GM12878 (cell line): Measurements from ENCODE around the gene BRAF. TPM values are rescaled to one million over a fixed set of nuclear protein-coding genes. Genes with fewer than 3 reads are reported as not detected.
"Not testable (repeated sequence)": the region's sequence is repeated elsewhere in the genome, so short reads cannot be mapped to it uniquely, and the experiment has no call there.

Source experiments
- ATAC-seq: fragments of 200-7000 bp; cut with Tn5 transposase; 3 replicates; pipeline ENCODE4 v1.9.1; 2020; ENCODE audit warnings: mild to moderate bottlenecking, moderate library complexity
- BruUV-seq: library from RNA; stranded (reverse); fragments of 400-500 nt; replicated peaks from 2 replicates; lab custom pipeline; 2021; lab: Mats Ljungman, UMichigan
- CTCF ChIA-PET: fragments of 300-600 bp; sonication (Branson Sonifier 250); formaldehyde crosslinking; extraction: SDS; loops from one replicate; lab custom pipeline; 2021; ENCODE audit warnings: inconsistent platforms; lab: Yijun Ruan, JAX
- POLR2A ChIA-PET: fragments of 350-600 bp; formaldehyde crosslinking; extraction: SDS; loops from one replicate; lab custom pipeline; 2021; ENCODE audit warnings: inconsistent platforms; lab: Charles Lee
- RAD21 ChIA-PET: fragments of 300-600 bp; sonication (Branson Sonifier 250); formaldehyde crosslinking; loops from one replicate; lab custom pipeline; 2023; ENCODE audit warnings: antibody characterized with exemption; ENCODE audit not compliant: unreplicated experiment; lab: Charles Lee
- SMC1A ChIA-PET: fragments of 300-600 bp; sonication (Branson Sonifier 250); formaldehyde crosslinking; loops from one replicate; lab custom pipeline; 2023; ENCODE audit not compliant: unreplicated experiment, uncharacterized antibody; lab: Charles Lee
- DNase-seq: peaks from one replicate; pipeline ENCODE4 v3.0.0-alpha.2; 2011; ENCODE audit warnings: low read depth, low spot score
- FAIRE-seq: peaks from 3 replicates; lab custom pipeline; 2011; peaks lifted over from hg19 to GRCh38; lab: Jason Lieb, UNC
- H2AFZ ChIP-seq: 2 replicates; pipeline ENCODE4 v1.6.0; 2011; ENCODE audit warnings: low read depth, low read length, control low read depth; ENCODE audit not compliant: control insufficient read depth
- H3K27ac ChIP-seq: 2 replicates; pipeline ENCODE4 v1.5.1; 2011; ENCODE audit warnings: control low read depth; ENCODE audit not compliant: control insufficient read depth, insufficient read depth
- H3K27me3 ChIP-seq, 2 experiments: replicated peaks in 1 of 2; 2 replicates each; pipeline versions ENCODE4 v1.6.0 to v1.6.1; 2011; ENCODE audit warnings: low read length in 1 of 2; ENCODE audit not compliant: control insufficient read depth in 2 of 2, insufficient read depth in 2 of 2
- H3K36me3 ChIP-seq, 2 experiments: 2 replicates each; pipeline ENCODE4 v1.5.1; 2011; ENCODE audit warnings: low read length in 1 of 2; ENCODE audit not compliant: control insufficient read depth in 2 of 2, insufficient read depth in 2 of 2
- H3K4me1 ChIP-seq: 2 replicates; pipeline ENCODE4 v1.6.1; 2011; ENCODE audit warnings: mild to moderate bottlenecking, low read length, moderate library complexity, mixed read lengths; ENCODE audit not compliant: control insufficient read depth, insufficient read depth
- H3K4me2 ChIP-seq: 2 replicates; pipeline ENCODE4 v1.6.0; 2011; ENCODE audit warnings: control low read depth; ENCODE audit not compliant: control insufficient read depth, insufficient read depth
- H3K4me3 ChIP-seq: fragments of 200-600 bp; sonication (generic); 2 replicates; pipeline ENCODE4 v1.5.1; 2016
- H3K79me2 ChIP-seq: 2 replicates; pipeline ENCODE4 v1.6.0; 2011; ENCODE audit warnings: low read length; ENCODE audit not compliant: control insufficient read depth, insufficient read depth
- H3K9ac ChIP-seq: 2 replicates; pipeline ENCODE4 v1.8.0; 2011; ENCODE audit warnings: low read length, control low read depth, mixed read lengths; ENCODE audit not compliant: control insufficient read depth, insufficient read depth
- H3K9me3 ChIP-seq: replicated peaks from 3 replicates; pipeline ENCODE4 v1.5.1; 2011; ENCODE audit warnings: mild to moderate bottlenecking, low read length; ENCODE audit not compliant: control insufficient read depth, insufficient read depth
- H4K20me1 ChIP-seq: 2 replicates; pipeline ENCODE4 v1.6.0; 2011; ENCODE audit not compliant: control insufficient read depth, insufficient read depth
- JUNB ChIP-seq: IDR thresholded peaks from 2 replicates; pipeline ENCODE4 v1.6.1; 2016; ENCODE audit warnings: antibody characterized with exemption, mild to moderate bottlenecking
- POLR2AphosphoS5 ChIP-seq: IDR thresholded peaks from 2 replicates; pipeline ENCODE4 v1.6.1; 2011; ENCODE audit warnings: mild to moderate bottlenecking, low read length, inconsistent platforms
- RAD51 ChIP-seq: fragments of 450-650 bp; IDR thresholded peaks from 2 replicates; pipeline ENCODE4 v1.6.1; 2016; ENCODE audit warnings: moderate library complexity, mild to moderate bottlenecking, inconsistent platforms
- SREBF2 ChIP-seq: IDR thresholded peaks from 2 replicates; pipeline ENCODE4 v1.6.1; 2012; ENCODE audit warnings: mild to moderate bottlenecking, low read length
- TCF7 ChIP-seq: IDR thresholded peaks from 2 replicates; pipeline ENCODE4 v1.6.1; 2014; ENCODE audit warnings: antibody characterized with exemption, borderline replicate concordance
- WRNIP1 ChIP-seq: IDR thresholded peaks from 2 replicates; pipeline ENCODE4 v1.6.1; 2011; ENCODE audit warnings: low read depth, low read length, improper control_type of control experiment, borderline replicate concordance
- WGBS: methylation state at CpG from one replicate; pipeline ENCODE4 v1.1.6; 2016; ENCODE audit warnings: low lambda C conversion rate; ENCODE audit not compliant: insufficient replicate concordance, insufficient coverage; ENCODE audit errors: missing lambda C conversion rate; 5-methylcytosine and 5-hydroxymethylcytosine counted together
- in situ Hi-C: fragments of 300-500 bp; cut with MboI; formaldehyde crosslinking; loops from 9 replicates; pipeline ENCODE4 v1.14.3; 2018; ENCODE audit warnings: mixed read lengths
- intact Hi-C: fragments of 100-400 bp; cut with micrococcal nuclease; formaldehyde crosslinking; loops from one replicate; pipeline ENCODE4 v1.14.2; 2022; ENCODE audit not compliant: unreplicated experiment
- polyA plus RNA-seq, 11 experiments: library from polyadenylated mRNA; depleted of rRNA in 4 of 11; unstranded in 6 of 11; stranded (reverse) in 5 of 11; fragments of >200 nt; fragmentation: Nextera tagmentation in 4 of 11; fragmentation: Illumina TruSeq in 1 of 11; extraction: Ambion mirVana in 4 of 11; extraction: Trizol in 1 of 11; gene quantifications; 1 replicate in 1 of 11; 2 replicates in 10 of 11; pipeline versions ENCODE4 v1.2.1 to v1.2.3, GENCODE V29; 2011 to 2016; ENCODE audit warnings: inconsistent platforms in 2 of 11, missing spikeins in 2 of 11, low read depth in 1 of 11
- total RNA-seq, 4 experiments: library from RNA; depleted of rRNA in 3 of 4; stranded (reverse); fragments of >200 nt in 3 of 4; fragmentation: Illumina TruSeq in 1 of 4; extraction: Trizol in 1 of 4; gene quantifications; 2 replicates each; pipeline versions ENCODE4 v1.2.1 to v1.2.3, GENCODE V29; 2013 to 2021

The BRAF gene
- total and polyA plus RNA-seq, 10 of the 15 experiments (the other 5 are each of a cell fraction or from before 2014, with no cell fraction given) = 2.6 to 31.0 (median 10.6) TPM

GRCh38 chr7:140694592-140694991 is 230.1 kb downstream of the BRAF start:
- WGBS = 63% methylated on average over 6 of the region's 6 CpGs
- ChIA-PET RAD21 (no interaction called here), POLR2A (no interaction called here), SMC1A (no interaction called here), CTCF (no interaction called here)
- H4K20me1 ChIP-seq = no peaks in the 10 kb centered on the region
- no peak for FAIRE-seq
- ATAC-seq = no peak
- no peaks in the 10 kb centered on the region for H3K27me3 ChIP-seq
- no peak overlapping the region for H3K4me3 ChIP-seq
- in situ Hi-C loops = no loop called here
- intact Hi-C loops = no loop called here
- H3K9ac ChIP-seq = no peak overlapping the region
- no peak overlapping the region for H2AFZ ChIP-seq
- no peak overlapping the region for H3K4me2 ChIP-seq
- H3K9me3 ChIP-seq = no peaks in the 10 kb centered on the region
- no peak for DNase-seq
- H3K4me1 ChIP-seq = peaks cover 11% of the 10 kb centered on the region
- H3K79me2 ChIP-seq = peaks cover 28% of the 10 kb centered on the region
- peaks cover 2 to 3% of the 10 kb centered on the region in 2 experiments; a peak in 2 of 4 replicates for H3K36me3 ChIP-seq
- BruUV-seq = no TSS peak
- no peak for TF ChIP-seq WRNIP1
- no peak for TF ChIP-seq SREBF2
- no peak for TF ChIP-seq JUNB
- TF ChIP-seq POLR2AphosphoS5 = no peak
- no peak for TF ChIP-seq TCF7
- TF ChIP-seq RAD51 = no peak
- no peak overlapping the region for H3K27ac ChIP-seq

DNA sequence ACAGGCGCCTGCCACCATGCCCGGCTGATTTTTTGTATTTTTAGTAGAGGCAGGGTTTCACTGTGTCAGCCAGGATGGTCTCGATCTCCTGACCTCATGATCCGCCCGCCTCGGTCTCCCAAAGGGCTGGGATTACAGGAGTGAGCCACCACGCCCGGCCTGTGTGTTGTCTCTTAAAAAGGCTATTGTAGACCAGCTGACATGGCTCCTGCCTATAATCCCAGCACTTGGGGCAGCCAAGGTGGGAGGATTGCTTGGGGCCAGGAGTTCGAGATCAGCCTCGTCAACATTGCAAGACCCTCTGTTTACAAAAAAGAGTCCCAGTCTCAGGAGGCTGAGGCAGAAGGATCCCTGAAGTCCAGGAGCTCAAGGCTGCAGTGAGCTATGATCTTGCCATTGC is 230.9 kb downstream of the BRAF start:
- POLR2A ChIA-PET, H3K27me3 ChIP-seq, H2AFZ ChIP-seq, FAIRE-seq, H3K36me3 ChIP-seq, H3K4me2 ChIP-seq, DNase-seq, H3K9me3 ChIP-seq, CTCF ChIA-PET, in situ Hi-C loops, ATAC-seq, RAD21 ChIA-PET, BruUV-seq, intact Hi-C loops, H3K9ac ChIP-seq, H3K27ac ChIP-seq, H4K20me1 ChIP-seq, H3K4me3 ChIP-seq: not testable (repeated sequence)
- 97% methylated on average over 10 of the region's 10 CpGs for WGBS
- SMC1A ChIA-PET = interaction anchor here (2.4 kb wide), 1 partner anchor 17 kb away, joined by 9 read pairs; no protein-coding TSS in a partner anchor
- Histone ChIP-seq H3K4me1 (peaks cover 11% of the 10 kb centered on the region), H3K79me2 (peaks cover 22% of the 10 kb centered on the region)
